Loucy (cell line): ENCODE measurements around the gene CRACR2A.

Source experiments
- H2AFZ ChIP-seq: fragments of 200-600 bp; sonication (generic); 2 replicates; pipeline ENCODE4 v1.6.0; 2016; ENCODE audit warnings: antibody characterized with exemption, mild to moderate bottlenecking, low read length, moderate library complexity
- H3F3A ChIP-seq: fragments of 200-600 bp; 2 replicates; pipeline ENCODE4 v1.6.0; 2016; ENCODE audit warnings: antibody characterized with exemption, low read depth, mild to moderate bottlenecking
- H3K27me3 ChIP-seq: fragments of 200-600 bp; sonication (generic); 2 replicates; pipeline ENCODE4 v1.6.1; 2014; ENCODE audit warnings: low read length, mild to moderate bottlenecking; ENCODE audit not compliant: insufficient read depth, poor library complexity, severe bottlenecking
- H3K36me3 ChIP-seq: fragments of 200-600 bp; sonication (generic); 2 replicates; pipeline ENCODE4 v1.6.1; 2016; ENCODE audit warnings: low read length; ENCODE audit not compliant: insufficient read depth
- H3K4me1 ChIP-seq: fragments of 200-600 bp; sonication (generic); 2 replicates; pipeline ENCODE4 v1.5.1; 2014; ENCODE audit warnings: low read length, mild to moderate bottlenecking; ENCODE audit not compliant: insufficient read depth, poor library complexity, severe bottlenecking
- H3K4me2 ChIP-seq: fragments of 200-600 bp; sonication (generic); 2 replicates; pipeline ENCODE4 v1.6.0; 2014; ENCODE audit warnings: antibody characterized with exemption, low read length, low read depth, mild to moderate bottlenecking; ENCODE audit not compliant: poor library complexity, severe bottlenecking
- H3K4me3 ChIP-seq: fragments of 200-600 bp; sonication (generic); 2 replicates; pipeline ENCODE4 v1.5.1; 2014; ENCODE audit warnings: low read length, mild to moderate bottlenecking, mixed read lengths; ENCODE audit not compliant: poor library complexity, severe bottlenecking
- H3K79me2 ChIP-seq: fragments of 200-600 bp; sonication (generic); 2 replicates; pipeline ENCODE4 v1.6.1; 2014; ENCODE audit warnings: low read length; ENCODE audit not compliant: insufficient read depth
- H3K9ac ChIP-seq: fragments of 200-600 bp; sonication (generic); 2 replicates; pipeline ENCODE4 v1.6.0; 2014; ENCODE audit warnings: mild to moderate bottlenecking, low read depth, low read length, moderate library complexity; ENCODE audit not compliant: poor library complexity, severe bottlenecking
- H3K9me2 ChIP-seq: fragments of 200-600 bp; sonication (generic); replicated peaks from 2 replicates; pipeline ENCODE4 v1.6.1; 2016; ENCODE audit warnings: low read depth, low read length, mixed read lengths
- H3K9me3 ChIP-seq: fragments of 200-600 bp; sonication (generic); 2 replicates; pipeline ENCODE4 v1.6.1; 2014; ENCODE audit warnings: mild to moderate bottlenecking, antibody characterized with exemption, low read length, low read depth; ENCODE audit not compliant: insufficient read depth
- H4K20me1 ChIP-seq: fragments of 200-600 bp; sonication (generic); 2 replicates; pipeline ENCODE4 v1.6.0; 2014; ENCODE audit warnings: antibody characterized with exemption, low read length, mild to moderate bottlenecking; ENCODE audit not compliant: insufficient read depth, poor library complexity, severe bottlenecking
- CTCF ChIP-seq: fragments of 200-600 bp; sonication (generic); conservative IDR thresholded peaks from 2 replicates; pipeline ENCODE4 v1.5.1; 2014; ENCODE audit warnings: mild to moderate bottlenecking, antibody characterized with exemption, low read length
- EZH2phosphoT487 ChIP-seq: fragments of 200-600 bp; IDR thresholded peaks from 2 replicates; pipeline ENCODE4 v1.6.1; 2018; ENCODE audit warnings: antibody characterized with exemption, mild to moderate bottlenecking, moderate library complexity, borderline replicate concordance

The CRACR2A gene

GRCh38 chr12:3607039-3607720, 145.7 kb downstream of the CRACR2A start:
- Histone ChIP-seq H4K20me1 (no peaks in the 10 kb centered on the region), H3K36me3 (no peaks in the 10 kb centered on the region), H2AFZ (no peak overlapping the region), H3K9me2 (no peaks in the 10 kb centered on the region), H3K27me3 (no peaks in the 10 kb centered on the region), H3K4me1 (peaks cover 14% of the 10 kb centered on the region), H3K9ac (no peak overlapping the region), H3K79me2 (no peaks in the 10 kb centered on the region), H3K4me3 (no peak overlapping the region), H3F3A (no peaks in the 10 kb centered on the region), H3K9me3 (no peaks in the 10 kb centered on the region), H3K4me2 (no peak overlapping the region)
- TF ChIP-seq CTCF: no peak
- no peak for TF ChIP-seq EZH2phosphoT487

DNA sequence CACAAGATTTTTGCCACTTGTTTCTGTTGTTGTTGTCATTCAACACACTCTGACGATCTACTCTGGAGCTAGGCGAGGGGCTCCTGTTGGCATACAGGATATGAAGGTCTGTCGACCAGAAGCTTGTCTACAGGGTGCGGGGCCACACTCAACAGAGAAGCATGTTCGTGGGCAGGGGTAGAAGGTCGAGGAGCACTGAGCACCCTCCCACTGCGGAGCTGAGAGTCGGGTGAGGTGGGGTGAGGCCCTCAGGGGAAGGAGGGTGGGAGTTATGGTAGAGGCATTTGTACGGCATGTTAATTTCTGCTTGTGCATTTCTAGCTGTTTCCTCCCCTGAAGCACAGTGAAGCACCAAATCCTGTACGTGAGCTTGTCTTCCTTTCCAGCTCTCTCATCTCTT, 146.8 kb downstream of the CRACR2A start:
- TF ChIP-seq CTCF (no peak), EZH2phosphoT487 (no peak)
- no peak overlapping the region for H2AFZ ChIP-seq
- H3K4me3 ChIP-seq: no peak overlapping the region
- no peaks in the 10 kb centered on the region for H4K20me1 ChIP-seq
- no peaks in the 10 kb centered on the region for H3F3A ChIP-seq
- H3K9me2 ChIP-seq: no peaks in the 10 kb centered on the region
- no peaks in the 10 kb centered on the region for H3K9me3 ChIP-seq
- no peaks in the 10 kb centered on the region for H3K36me3 ChIP-seq
- H3K4me1 ChIP-seq: peaks cover 14% of the 10 kb centered on the region
- no peak overlapping the region for H3K9ac ChIP-seq
- H3K79me2 ChIP-seq: no peaks in the 10 kb centered on the region
- H3K4me2 ChIP-seq: no peak overlapping the region
- no peaks in the 10 kb centered on the region for H3K27me3 ChIP-seq

DNA sequence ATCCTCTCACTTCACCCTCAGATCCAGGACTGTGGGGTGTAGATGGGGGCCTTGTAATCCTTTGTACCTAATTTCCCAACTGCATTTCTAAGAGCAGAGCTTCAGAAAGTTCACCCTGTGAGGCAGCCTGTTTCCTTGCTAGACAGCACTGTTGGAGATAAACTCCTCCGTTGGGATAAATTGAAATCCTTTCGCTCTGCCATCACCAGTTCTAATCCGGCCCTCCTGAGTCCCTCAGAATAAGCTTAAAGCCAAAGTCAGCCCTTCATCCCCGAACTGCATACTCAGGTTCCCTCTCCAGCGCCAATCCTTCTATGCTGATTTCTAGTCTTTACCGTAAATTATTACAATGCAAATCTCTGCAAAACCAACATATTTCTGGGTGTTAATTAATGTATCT, 147.2 kb downstream of the CRACR2A start:
- H3K27me3 ChIP-seq: no peaks in the 10 kb centered on the region
- TF ChIP-seq EZH2phosphoT487 (no peak), CTCF (no peak)
- no peak overlapping the region for H3K4me2 ChIP-seq
- no peak overlapping the region for H2AFZ ChIP-seq
- H4K20me1 ChIP-seq: no peaks in the 10 kb centered on the region
- no peaks in the 10 kb centered on the region for H3K36me3 ChIP-seq
- no peak overlapping the region for H3K4me3 ChIP-seq
- H3K9ac ChIP-seq: no peak overlapping the region
- peaks cover 14% of the 10 kb centered on the region for H3K4me1 ChIP-seq
- H3F3A ChIP-seq: no peaks in the 10 kb centered on the region
- no peaks in the 10 kb centered on the region for H3K9me2 ChIP-seq
- H3K79me2 ChIP-seq: no peaks in the 10 kb centered on the region
- H3K9me3 ChIP-seq: no peaks in the 10 kb centered on the region
